ENCODE data around the gene ALDH2. TPM values are rescaled to one million over a fixed set of nuclear protein-coding genes. Genes with fewer than 3 reads are reported as not detected.

Gene ALDH2
- total and polyA plus RNA-seq, 9 of the 15 experiments (the other 6 are each of a cell fraction or from before 2014, with no cell fraction given) = 1.9 to 22.5 (median 12.2) TPM

DNA sequence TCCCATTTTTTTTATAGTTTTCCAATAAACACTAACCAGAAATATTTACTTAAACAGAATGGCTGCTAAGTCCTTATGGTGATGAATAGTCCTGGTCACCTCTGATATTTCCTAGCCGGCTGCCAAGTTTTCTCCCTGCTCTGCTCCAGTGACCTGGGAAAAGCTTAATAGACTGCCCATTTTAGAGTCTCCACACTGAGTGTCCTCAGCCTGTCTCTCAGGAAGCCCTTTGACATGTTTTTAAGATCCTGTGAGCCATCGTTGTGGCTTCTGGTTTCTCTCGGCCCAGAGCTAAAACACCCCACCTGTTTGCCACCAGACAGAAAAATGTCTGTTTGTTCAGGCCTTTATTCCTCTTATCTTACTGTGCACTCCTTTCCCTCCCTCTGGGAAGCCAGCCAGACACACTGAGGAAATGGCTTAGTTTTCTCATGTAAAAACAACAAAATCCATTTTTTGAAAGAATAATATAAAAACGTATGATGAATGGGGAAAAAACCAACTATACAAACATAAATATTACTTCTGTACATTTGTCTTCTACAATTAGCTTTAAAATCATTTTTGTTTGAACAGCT is 25.4 kb upstream of the ALDH2 start (continued):
- TF ChIP-seq, protein P1, sequence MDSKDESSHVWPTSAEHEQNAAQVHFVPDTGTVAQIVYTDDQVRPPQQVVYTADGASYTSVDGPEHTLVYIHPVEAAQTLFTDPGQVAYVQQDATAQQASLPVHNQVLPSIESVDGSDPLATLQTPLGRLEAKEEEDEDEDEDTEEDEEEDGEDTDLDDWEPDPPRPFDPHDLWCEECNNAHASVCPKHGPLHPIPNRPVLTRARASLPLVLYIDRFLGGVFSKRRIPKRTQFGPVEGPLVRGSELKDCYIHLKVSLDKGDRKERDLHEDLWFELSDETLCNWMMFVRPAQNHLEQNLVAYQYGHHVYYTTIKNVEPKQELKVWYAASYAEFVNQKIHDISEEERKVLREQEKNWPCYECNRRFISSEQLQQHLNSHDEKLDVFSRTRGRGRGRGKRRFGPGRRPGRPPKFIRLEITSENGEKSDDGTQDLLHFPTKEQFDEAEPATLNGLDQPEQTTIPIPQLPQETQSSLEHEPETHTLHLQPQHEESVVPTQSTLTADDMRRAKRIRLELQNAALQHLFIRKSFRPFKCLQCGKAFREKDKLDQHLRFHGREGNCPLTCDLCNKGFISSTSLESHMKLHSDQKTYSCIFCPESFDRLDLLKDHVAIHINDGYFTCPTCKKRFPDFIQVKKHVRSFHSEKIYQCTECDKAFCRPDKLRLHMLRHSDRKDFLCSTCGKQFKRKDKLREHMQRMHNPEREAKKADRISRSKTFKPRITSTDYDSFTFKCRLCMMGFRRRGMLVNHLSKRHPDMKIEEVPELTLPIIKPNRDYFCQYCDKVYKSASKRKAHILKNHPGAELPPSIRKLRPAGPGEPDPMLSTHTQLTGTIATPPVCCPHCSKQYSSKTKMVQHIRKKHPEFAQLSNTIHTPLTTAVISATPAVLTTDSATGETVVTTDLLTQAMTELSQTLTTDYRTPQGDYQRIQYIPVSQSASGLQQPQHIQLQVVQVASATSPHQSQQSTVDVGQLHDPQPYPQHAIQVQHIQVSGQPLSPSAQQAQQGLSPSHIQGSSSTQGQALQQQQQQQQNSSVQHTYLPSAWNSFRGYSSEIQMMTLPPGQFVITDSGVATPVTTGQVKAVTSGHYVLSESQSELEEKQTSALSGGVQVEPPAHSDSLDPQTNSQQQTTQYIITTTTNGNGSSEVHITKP (IDR thresholded peaks at IDR 0.05; ENCODE audit: partially characterized antibody) = peak; percentile 83
- TF ChIP-seq, protein P2, sequence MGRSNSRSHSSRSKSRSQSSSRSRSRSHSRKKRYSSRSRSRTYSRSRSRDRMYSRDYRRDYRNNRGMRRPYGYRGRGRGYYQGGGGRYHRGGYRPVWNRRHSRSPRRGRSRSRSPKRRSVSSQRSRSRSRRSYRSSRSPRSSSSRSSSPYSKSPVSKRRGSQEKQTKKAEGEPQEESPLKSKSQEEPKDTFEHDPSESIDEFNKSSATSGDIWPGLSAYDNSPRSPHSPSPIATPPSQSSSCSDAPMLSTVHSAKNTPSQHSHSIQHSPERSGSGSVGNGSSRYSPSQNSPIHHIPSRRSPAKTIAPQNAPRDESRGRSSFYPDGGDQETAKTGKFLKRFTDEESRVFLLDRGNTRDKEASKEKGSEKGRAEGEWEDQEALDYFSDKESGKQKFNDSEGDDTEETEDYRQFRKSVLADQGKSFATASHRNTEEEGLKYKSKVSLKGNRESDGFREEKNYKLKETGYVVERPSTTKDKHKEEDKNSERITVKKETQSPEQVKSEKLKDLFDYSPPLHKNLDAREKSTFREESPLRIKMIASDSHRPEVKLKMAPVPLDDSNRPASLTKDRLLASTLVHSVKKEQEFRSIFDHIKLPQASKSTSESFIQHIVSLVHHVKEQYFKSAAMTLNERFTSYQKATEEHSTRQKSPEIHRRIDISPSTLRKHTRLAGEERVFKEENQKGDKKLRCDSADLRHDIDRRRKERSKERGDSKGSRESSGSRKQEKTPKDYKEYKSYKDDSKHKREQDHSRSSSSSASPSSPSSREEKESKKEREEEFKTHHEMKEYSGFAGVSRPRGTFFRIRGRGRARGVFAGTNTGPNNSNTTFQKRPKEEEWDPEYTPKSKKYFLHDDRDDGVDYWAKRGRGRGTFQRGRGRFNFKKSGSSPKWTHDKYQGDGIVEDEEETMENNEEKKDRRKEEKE (IDR thresholded peaks at IDR 0.05; ENCODE audit: borderline replicate concordance in 1 of 2, control insufficient read depth in 1 of 2, low read depth in 2 of 2, low read length in 1 of 2) = peak in 1 of 2 experiments; percentile 46; a peak in 1 of 4 replicates
- 0 out of 2 replicates have a peak, but pooled peaks have one; percentile 40 for TF ChIP-seq ELF4 (CRISPR knock-in tag; IDR thresholded peaks at IDR 0.05)
- no peak for TF ChIP-seq RBM25 (IDR thresholded peaks at IDR 0.05; ENCODE audit: low read depth, low read length, severe bottlenecking)
- TF ChIP-seq ZFP30 (CRISPR knock-in tag; IDR thresholded peaks at IDR 0.05; ENCODE audit: borderline replicate concordance) = no peak
- peak; percentile 90 for TF ChIP-seq POLR2AphosphoS5 (IDR thresholded peaks at IDR 0.05; ENCODE audit: control insufficient read depth, insufficient read depth, low read depth, low read length)
- TF ChIP-seq HMG20B (CRISPR knock-in tag; IDR thresholded peaks at IDR 0.05) = no peak
- TF ChIP-seq REST (IDR thresholded peaks at IDR 0.05; ENCODE audit: borderline replicate concordance) = peak; percentile 20; the same call in 1 of the 2 replicates
- no peak for TF ChIP-seq REST (CRISPR knock-in tag; IDR thresholded peaks at IDR 0.05; ENCODE audit: low read depth)

Measured in K562 (cell line).